Measurements from ENCODE around the gene TMEM203. TPM values are rescaled to one million over a fixed set of nuclear protein-coding genes. Genes with fewer than 3 reads are reported as not detected.

TMEM203 gene
- total and polyA plus RNA-seq, 2 of the 13 experiments (the other 11 are each of a cell fraction or from before 2014, with no cell fraction given), result 23.4 to 36.7 TPM

DNA sequence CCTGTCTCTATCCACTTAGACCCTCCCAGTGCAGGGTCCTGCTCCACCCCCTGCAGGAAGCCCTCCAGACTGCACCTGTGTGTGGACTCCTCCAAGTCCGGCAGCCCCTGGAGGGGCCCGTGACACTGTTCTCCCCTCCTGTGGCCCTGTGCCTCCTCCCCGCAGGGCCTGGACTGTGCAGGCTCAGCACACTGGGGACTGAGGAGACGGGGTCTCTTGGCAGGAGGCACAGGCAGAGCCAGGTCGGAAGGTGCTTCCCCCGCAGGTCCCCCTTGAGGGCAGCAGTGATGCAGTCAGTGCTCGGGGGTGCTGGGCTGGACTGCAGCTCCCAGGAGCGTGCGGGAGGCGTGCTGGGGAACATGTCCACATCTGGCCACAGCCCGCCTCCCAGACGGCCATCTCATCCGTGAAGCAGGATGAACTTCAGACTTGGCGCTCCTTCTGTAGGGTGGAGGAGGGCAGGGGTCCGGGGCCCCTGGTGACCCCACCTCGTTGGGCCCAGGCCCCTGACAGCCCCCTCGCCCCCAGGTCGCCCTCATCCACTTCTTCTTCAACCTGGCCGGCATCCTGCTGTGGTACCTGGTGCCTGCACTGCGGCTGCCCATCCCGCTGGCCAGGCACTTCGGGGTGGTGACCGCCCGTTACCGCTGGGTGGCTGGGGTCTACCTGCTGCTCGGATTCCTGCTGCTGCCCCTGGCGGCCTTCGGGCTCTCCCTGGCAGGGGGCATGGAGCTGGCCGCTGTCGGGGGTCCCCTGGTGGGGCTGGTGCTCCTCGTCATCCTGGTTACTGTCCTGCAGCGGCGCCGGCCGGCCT, 30.2 kb upstream of the TMEM203 start (continued):
- TF ChIP-seq ZNF615 (CRISPR knock-in tag; IDR thresholded peaks at IDR 0.05; ENCODE audit: borderline replicate concordance) (no peak), ERF (CRISPR knock-in tag; IDR thresholded peaks at IDR 0.05) (peak; percentile 48; the same call in 1 of the 2 replicates), ZEB1 (IDR thresholded peaks at IDR 0.05; ENCODE audit: insufficient replicate concordance, low read depth) (no peak), ZNF773 (CRISPR knock-in tag; IDR thresholded peaks at IDR 0.05; ENCODE audit: borderline replicate concordance) (peak; percentile 52; the same call in 1 of the 2 replicates), ZFP82 (CRISPR knock-in tag; IDR thresholded peaks at IDR 0.05; ENCODE audit: borderline replicate concordance) (peak; percentile 75), HIVEP1 (CRISPR knock-in tag; IDR thresholded peaks at IDR 0.05) (no peak; the same call in 1 of the 2 replicates), TP53 (CRISPR knock-in tag; conservative IDR thresholded peaks at IDR 0.05) (no peak)
- TF ChIP-seq, protein P1, sequence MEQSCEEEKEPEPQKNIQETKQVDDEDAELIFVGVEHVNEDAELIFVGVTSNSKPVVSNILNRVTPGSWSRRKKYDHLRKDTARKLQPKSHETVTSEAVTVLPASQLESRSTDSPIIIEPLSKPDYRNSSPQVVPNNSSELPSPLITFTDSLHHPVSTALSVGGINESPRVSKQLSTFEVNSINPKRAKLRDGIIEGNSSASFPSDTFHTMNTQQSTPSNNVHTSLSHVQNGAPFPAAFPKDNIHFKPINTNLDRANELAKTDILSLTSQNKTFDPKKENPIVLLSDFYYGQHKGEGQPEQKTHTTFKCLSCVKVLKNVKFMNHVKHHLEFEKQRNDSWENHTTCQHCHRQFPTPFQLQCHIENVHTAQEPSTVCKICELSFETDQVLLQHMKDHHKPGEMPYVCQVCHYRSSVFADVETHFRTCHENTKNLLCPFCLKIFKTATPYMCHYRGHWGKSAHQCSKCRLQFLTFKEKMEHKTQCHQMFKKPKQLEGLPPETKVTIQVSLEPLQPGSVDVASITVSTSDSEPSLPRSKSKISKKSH (CRISPR knock-in tag; IDR thresholded peaks at IDR 0.05; ENCODE audit: borderline replicate concordance), result no peak

DNA sequence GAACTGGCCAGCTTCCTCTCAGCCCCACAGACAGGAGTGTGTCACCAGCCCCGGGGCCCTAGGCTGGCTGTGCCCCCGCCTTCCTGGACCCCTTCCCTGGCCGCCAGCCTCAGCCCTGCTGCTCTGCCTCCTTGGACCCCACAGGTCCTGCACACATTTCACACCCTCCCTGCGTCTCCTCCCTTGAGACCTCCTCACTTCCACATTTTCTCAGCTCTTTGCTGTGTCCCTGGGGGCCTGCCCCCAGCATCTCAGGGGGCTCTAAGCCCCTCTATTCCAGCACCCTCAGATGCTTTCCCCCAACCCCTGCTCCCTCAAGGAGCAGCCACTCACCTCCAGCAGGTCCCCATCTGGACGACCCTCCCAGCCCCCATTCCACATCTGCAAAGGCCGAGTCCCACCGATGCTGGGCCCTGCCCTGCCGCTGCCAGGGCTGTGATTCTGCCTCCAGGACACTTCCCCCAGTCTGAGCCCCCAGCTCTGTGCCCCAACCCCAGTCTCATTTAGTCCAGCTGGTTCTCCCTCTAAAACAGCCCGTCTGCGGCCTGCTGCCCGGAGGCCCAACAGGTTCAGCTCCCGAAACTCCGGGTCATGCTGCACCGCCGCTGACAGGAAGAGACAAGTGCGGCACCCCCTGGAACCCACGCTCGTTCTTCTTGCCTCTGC, 29.4 kb upstream of the TMEM203 start:
- DNase-seq (ENCODE audit: low spot score) (no peak), ATAC-seq (no peak), FAIRE-seq (no peak)
- Histone ChIP-seq H3K9me3 (ENCODE audit: low read length) (no peaks in the 10 kb centered on the region), H2AFZ (ENCODE audit: low read length) (no peak overlapping the region), H3K79me2 (ENCODE audit: insufficient read depth, low read length) (peaks cover 15% of the 10 kb centered on the region), H3K4me2 (ENCODE audit: low read depth, low read length) (peak overlapping the region; percentile 85), H3K36me3 (replicated peaks in 1 of 2; ENCODE audit: control insufficient read depth in 1 of 2, insufficient read depth in 2 of 2, low read length in 2 of 2) (no peaks in the 10 kb centered on the region), H3K27me3 (ENCODE audit: control insufficient read depth in 1 of 2, insufficient read depth in 2 of 2, low read length in 2 of 2) (no peaks in the 10 kb centered on the region), H3K4me1 (ENCODE audit: insufficient read depth, low read length) (peaks cover 66% of the 10 kb centered on the region), H3K27ac (ENCODE audit: extremely low read length, insufficient read depth, low read length) (peak overlapping the region; percentile 68), H3K9ac (ENCODE audit: insufficient read depth, low read depth, low read length) (peak overlapping the region; percentile 72), H3K4me3 (replicated peaks in 1 of 3; ENCODE audit: insufficient read depth in 1 of 3, low read depth in 2 of 3, low read length in 3 of 3) (peak overlapping the region; percentile 67 to 81 (median 72)), H4K20me1 (ENCODE audit: insufficient read depth, low read length) (no peaks in the 10 kb centered on the region)
- POLR2A ChIA-PET, result interaction anchor here (0.7 to 4.1 kb wide), 5 partner anchors 11 to 34 kb away, joined by 4 to 45 read pairs (median 15); partner anchors contain the start of genes CYSRT1, NELFB, RNF208 and TPRN
- CTCF ChIA-PET (ENCODE audit: low intra/inter-chr PET ratio, low total read pairs), result interaction anchor here (1.0 to 2.6 kb wide), 3 partner anchors 46 to 72 kb away, joined by 3 to 19 read pairs (median 3); partner anchors contain the start of genes ANAPC2 and SSNA1
- 4% methylated on average over 13 of the region's 18 CpGs for WGBS (ENCODE audit: low lambda C conversion rate)
- in situ Hi-C loops (cut with HindIII; ENCODE audit: extremely low pct_ligation_motif_present, low pct_unique_long_range_greater_than_20kb), result no loop called here
- BruUV-seq (replicated peaks), result no TSS peak
- intact Hi-C loops (cut with micrococcal nuclease; ENCODE audit: unreplicated experiment), result no loop called here
- TF ChIP-seq KDM3A (CRISPR knock-in tag; IDR thresholded peaks at IDR 0.05; ENCODE audit: low read depth) (no peak), PAWR (CRISPR knock-in tag; IDR thresholded peaks at IDR 0.05; ENCODE audit: borderline replicate concordance) (0 out of 2 replicates have a peak, but pooled peaks have one; percentile 20), ZNF678 (CRISPR knock-in tag; IDR thresholded peaks at IDR 0.05) (no peak), GABPA (IDR thresholded peaks at IDR 0.05; ENCODE audit: low read depth, low read length) (no peak), GABPA (CRISPR knock-in tag; IDR thresholded peaks at IDR 0.05; ENCODE audit: low read depth) (no peak), ZC3H13 (CRISPR knock-in tag; IDR thresholded peaks at IDR 0.05) (peak; percentile 40; the same call in 1 of the 2 replicates), ZNF891 (CRISPR knock-in tag; IDR thresholded peaks at IDR 0.05) (0 out of 2 replicates have a peak, but pooled peaks have one; percentile 3), ZNF598 (CRISPR knock-in tag; IDR thresholded peaks at IDR 0.05; ENCODE audit: borderline replicate concordance) (no peak), SRY (CRISPR knock-in tag; IDR thresholded peaks at IDR 0.05) (peak; percentile 15; the same call in 1 of the 2 replicates), KMT2B (CRISPR knock-in tag; IDR thresholded peaks at IDR 0.05) (0 out of 2 replicates have a peak, but pooled peaks have one; percentile 12), PHF20 (CRISPR knock-in tag; IDR thresholded peaks at IDR 0.05) (0 out of 2 replicates have a peak, but pooled peaks have one; percentile 17), ZNF782 (CRISPR knock-in tag; IDR thresholded peaks at IDR 0.05; ENCODE audit: borderline replicate concordance) (0 out of 2 replicates have a peak, but pooled peaks have one; percentile 10), ZBTB8A (CRISPR knock-in tag; IDR thresholded peaks at IDR 0.05; ENCODE audit: borderline replicate concordance, low read depth) (0 out of 2 replicates have a peak, but pooled peaks have one; percentile 19), HOXA7 (CRISPR knock-in tag; IDR thresholded peaks at IDR 0.05) (0 out of 2 replicates have a peak, but pooled peaks have one; percentile 19)
